T-helper 9 cell (primary cell): Measurements from ENCODE around the gene KRT26.
"Not testable (repeated sequence)": the region's sequence is repeated elsewhere in the genome, so short reads cannot be mapped to it uniquely, and the experiment has no call there.

ENCODE experiments used
- DNase-seq: peaks from one replicate; pipeline ENCODE4 v3.0.0-alpha.2; 2020
- total RNA-seq, 2 donors: gene quantifications; one replicate each; lab custom pipeline; 2026; lab: John Stamatoyannopoulos, UW

The KRT26 gene
- total RNA-seq = 0 reads per million in 2 donors

GRCh38 chr17:40772101-40772500, at the start of gene KRT26:
Gene KRT26 (minus strand): TSS chr17:40772201. CDS start chr17:40772113, 88 bp downstream.
- DNase-seq = no peak

GRCh38 chr17:40821536-40821935, 49.5 kb upstream of the KRT26 start:
- no peak for DNase-seq

GRCh38 chr17:40820228-40820838, 48.3 kb upstream of the KRT26 start:
- DNase-seq = no peak

- no peak for DNase-seq
Observed at GRCh38 chr17:40819528-40820125, 47.6 kb upstream of the KRT26 start.

- DNase-seq = peak; percentile 73
Observed at GRCh38 chr17:40818733-40819527, 46.9 kb upstream of the KRT26 start.

GRCh38 chr17:40818343-40818732, 46.3 kb upstream of the KRT26 start:
- DNase-seq = no peak

GRCh38 chr17:40817103-40817682, 45.2 kb upstream of the KRT26 start:
- no peak for DNase-seq

GRCh38 chr17:40816569-40816968, 44.6 kb upstream of the KRT26 start:
- DNase-seq = no peak

- DNase-seq = no peak
Observed at GRCh38 chr17:40815381-40815780, 43.4 kb upstream of the KRT26 start.

GRCh38 chr17:40814657-40815056, 42.7 kb upstream of the KRT26 start:
- not testable (repeated sequence) for DNase-seq

GRCh38 chr17:40813804-40814203, 41.8 kb upstream of the KRT26 start:
- DNase-seq = no peak

- no peak for DNase-seq
Observed at GRCh38 chr17:40812639-40813038, 40.6 kb upstream of the KRT26 start.

GRCh38 chr17:40810494-40810893, 38.5 kb upstream of the KRT26 start:
- no peak for DNase-seq

- DNase-seq = no peak
Observed at GRCh38 chr17:40809721-40810421, 37.9 kb upstream of the KRT26 start.

GRCh38 chr17:40806131-40806530, 34.1 kb upstream of the KRT26 start:
- no peak for DNase-seq

- DNase-seq = peak; percentile 66
Observed at GRCh38 chr17:40803617-40804082, 31.6 kb upstream of the KRT26 start.

- DNase-seq = no peak
Observed at GRCh38 chr17:40801157-40801556, 29.2 kb upstream of the KRT26 start.

- no peak for DNase-seq
Observed at GRCh38 chr17:40800381-40800780, 28.4 kb upstream of the KRT26 start.

GRCh38 chr17:40799859-40800258, 27.9 kb upstream of the KRT26 start, which contains the start of gene KRT28:
Gene KRT28 (minus strand): TSS chr17:40799959. CDS start chr17:40799893, 66 bp downstream.
- no peak for DNase-seq

GRCh38 chr17:40796846-40797245, 24.8 kb upstream of the KRT26 start:
- DNase-seq = no peak

GRCh38 chr17:40795019-40795667, 23.1 kb upstream of the KRT26 start:
- no peak for DNase-seq

GRCh38 chr17:40794466-40794865, 22.5 kb upstream of the KRT26 start:
- DNase-seq = no peak
